ENCODE data around the gene GSN.

DNA sequence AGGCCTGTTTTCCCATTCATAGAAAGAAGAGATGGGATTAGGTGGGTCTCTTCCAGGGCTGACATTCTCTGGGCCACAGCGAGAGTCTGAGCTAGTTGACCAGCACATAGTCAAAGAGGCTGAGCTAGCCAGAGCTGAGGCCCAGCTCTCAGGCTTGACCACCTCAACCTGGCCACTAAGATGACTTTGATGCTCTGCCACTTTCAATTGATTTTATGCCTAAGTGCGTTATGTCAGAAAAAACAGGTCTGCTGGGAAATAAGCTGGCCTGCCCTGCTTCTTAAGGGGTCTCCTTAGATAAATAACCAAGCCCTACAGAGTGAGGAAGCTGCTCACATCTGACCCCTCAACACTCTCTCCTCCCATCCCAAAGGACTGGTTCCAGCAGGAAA lies 46.3 kb upstream of the GSN start:
- TF ChIP-seq CTCF (CRISPR knock-in tag; IDR thresholded peaks at IDR 0.05) = no peak
- no peak for TF ChIP-seq JUND (CRISPR knock-in tag; IDR thresholded peaks at IDR 0.05)
- TF ChIP-seq, protein P1, sequence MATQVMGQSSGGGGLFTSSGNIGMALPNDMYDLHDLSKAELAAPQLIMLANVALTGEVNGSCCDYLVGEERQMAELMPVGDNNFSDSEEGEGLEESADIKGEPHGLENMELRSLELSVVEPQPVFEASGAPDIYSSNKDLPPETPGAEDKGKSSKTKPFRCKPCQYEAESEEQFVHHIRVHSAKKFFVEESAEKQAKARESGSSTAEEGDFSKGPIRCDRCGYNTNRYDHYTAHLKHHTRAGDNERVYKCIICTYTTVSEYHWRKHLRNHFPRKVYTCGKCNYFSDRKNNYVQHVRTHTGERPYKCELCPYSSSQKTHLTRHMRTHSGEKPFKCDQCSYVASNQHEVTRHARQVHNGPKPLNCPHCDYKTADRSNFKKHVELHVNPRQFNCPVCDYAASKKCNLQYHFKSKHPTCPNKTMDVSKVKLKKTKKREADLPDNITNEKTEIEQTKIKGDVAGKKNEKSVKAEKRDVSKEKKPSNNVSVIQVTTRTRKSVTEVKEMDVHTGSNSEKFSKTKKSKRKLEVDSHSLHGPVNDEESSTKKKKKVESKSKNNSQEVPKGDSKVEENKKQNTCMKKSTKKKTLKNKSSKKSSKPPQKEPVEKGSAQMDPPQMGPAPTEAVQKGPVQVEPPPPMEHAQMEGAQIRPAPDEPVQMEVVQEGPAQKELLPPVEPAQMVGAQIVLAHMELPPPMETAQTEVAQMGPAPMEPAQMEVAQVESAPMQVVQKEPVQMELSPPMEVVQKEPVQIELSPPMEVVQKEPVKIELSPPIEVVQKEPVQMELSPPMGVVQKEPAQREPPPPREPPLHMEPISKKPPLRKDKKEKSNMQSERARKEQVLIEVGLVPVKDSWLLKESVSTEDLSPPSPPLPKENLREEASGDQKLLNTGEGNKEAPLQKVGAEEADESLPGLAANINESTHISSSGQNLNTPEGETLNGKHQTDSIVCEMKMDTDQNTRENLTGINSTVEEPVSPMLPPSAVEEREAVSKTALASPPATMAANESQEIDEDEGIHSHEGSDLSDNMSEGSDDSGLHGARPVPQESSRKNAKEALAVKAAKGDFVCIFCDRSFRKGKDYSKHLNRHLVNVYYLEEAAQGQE (IDR thresholded peaks at IDR 0.05; ENCODE audit: borderline replicate concordance in 1 of 2, low read depth in 1 of 2, low read length in 2 of 2) = no peak
- TF ChIP-seq NR3C1 (CRISPR knock-in tag; IDR thresholded peaks at IDR 0.05) = no peak
- TF ChIP-seq, protein P2, sequence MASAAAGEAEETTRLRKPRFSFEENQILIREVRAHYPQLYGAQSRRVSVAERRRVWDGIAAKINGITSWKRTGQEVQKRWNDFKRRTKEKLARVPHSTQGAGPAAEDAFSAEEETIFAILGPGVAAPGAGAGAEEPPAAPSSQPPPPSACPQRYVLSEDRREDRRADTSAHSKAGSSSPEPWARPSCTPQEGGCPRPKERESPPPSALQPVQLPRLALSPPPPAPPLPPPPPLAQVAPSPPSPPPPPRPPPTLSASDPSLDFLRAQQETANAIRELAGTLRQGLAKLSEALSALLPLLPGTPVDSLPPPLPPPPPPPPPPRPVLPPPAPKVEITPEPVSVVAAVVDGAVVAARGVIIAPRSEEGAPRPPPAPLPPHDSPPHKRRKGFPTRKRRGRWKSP (CRISPR knock-in tag; IDR thresholded peaks at IDR 0.05) = no peak
- no peak for TF ChIP-seq ESRRA (CRISPR knock-in tag; IDR thresholded peaks at IDR 0.05; ENCODE audit: low read depth)
- TF ChIP-seq, protein P3, sequence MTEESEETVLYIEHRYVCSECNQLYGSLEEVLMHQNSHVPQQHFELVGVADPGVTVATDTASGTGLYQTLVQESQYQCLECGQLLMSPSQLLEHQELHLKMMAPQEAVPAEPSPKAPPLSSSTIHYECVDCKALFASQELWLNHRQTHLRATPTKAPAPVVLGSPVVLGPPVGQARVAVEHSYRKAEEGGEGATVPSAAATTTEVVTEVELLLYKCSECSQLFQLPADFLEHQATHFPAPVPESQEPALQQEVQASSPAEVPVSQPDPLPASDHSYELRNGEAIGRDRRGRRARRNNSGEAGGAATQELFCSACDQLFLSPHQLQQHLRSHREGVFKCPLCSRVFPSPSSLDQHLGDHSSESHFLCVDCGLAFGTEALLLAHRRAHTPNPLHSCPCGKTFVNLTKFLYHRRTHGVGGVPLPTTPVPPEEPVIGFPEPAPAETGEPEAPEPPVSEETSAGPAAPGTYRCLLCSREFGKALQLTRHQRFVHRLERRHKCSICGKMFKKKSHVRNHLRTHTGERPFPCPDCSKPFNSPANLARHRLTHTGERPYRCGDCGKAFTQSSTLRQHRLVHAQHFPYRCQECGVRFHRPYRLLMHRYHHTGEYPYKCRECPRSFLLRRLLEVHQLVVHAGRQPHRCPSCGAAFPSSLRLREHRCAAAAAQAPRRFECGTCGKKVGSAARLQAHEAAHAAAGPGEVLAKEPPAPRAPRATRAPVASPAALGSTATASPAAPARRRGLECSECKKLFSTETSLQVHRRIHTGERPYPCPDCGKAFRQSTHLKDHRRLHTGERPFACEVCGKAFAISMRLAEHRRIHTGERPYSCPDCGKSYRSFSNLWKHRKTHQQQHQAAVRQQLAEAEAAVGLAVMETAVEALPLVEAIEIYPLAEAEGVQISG (CRISPR knock-in tag; IDR thresholded peaks at IDR 0.05) = no peak
- TF ChIP-seq CC2D1A (CRISPR knock-in tag; IDR thresholded peaks at IDR 0.05) = no peak

Data from HepG2 (cell line).